ENCODE results near the gene STK32C.

DNA sequence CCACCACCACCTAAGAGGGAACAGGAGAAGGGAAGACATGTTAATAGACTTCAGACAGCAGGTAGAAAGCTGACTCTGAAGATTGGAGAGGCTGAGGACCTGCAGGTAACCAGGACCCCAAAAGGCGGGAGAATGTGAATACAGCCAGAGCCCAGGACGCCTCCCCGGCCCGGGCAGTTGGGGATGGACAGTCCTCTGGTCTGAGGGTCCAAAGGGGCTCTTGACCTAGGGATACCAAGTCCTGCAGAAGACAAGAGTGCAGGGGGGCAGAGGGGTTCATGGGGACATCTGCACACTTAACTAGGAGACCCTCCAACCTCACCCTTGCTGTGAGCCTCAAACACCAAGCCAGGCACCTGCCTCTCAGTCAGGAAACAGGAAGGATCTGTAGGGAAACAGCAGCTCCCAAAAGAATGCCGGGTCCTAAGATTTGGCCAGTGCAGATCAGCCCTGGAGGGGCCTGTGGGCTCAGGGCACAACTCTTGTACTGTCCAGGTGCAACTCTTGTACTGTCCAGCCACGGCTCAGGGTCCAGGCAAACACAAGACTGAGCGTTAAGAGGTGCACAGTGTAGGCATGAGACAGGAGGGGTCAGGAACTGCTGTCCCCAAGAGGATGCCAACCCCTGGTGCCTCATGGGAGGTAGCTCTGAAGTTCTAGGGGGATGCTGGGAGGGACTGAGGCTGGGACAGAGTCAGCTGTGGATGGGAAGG lies 2.3 kb upstream of the STK32C start:
- no peak for TF ChIP-seq POLR2A (IDR thresholded peaks at IDR 0.05)
- TF ChIP-seq, protein P1, sequence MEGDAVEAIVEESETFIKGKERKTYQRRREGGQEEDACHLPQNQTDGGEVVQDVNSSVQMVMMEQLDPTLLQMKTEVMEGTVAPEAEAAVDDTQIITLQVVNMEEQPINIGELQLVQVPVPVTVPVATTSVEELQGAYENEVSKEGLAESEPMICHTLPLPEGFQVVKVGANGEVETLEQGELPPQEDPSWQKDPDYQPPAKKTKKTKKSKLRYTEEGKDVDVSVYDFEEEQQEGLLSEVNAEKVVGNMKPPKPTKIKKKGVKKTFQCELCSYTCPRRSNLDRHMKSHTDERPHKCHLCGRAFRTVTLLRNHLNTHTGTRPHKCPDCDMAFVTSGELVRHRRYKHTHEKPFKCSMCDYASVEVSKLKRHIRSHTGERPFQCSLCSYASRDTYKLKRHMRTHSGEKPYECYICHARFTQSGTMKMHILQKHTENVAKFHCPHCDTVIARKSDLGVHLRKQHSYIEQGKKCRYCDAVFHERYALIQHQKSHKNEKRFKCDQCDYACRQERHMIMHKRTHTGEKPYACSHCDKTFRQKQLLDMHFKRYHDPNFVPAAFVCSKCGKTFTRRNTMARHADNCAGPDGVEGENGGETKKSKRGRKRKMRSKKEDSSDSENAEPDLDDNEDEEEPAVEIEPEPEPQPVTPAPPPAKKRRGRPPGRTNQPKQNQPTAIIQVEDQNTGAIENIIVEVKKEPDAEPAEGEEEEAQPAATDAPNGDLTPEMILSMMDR (IDR thresholded peaks at IDR 0.05) = no peak

Data from upper lobe of left lung (tissue), 4 donors.